Natural killer cell (primary cell): ENCODE results near the gene PLN. TPM values are rescaled to one million over a fixed set of nuclear protein-coding genes. Genes with fewer than 3 reads are reported as not detected.

Source experiments
- ATAC-seq, 3 donors: fragments of 150-1000 bp in 2 of 3; fragments of 200-7000 bp in 1 of 3; cut with Tn5 transposase; 1 replicate in 1 of 3; 2 replicates in 2 of 3; pipeline ENCODE4 v1.10.0; 2021; ENCODE audit warnings: mild to moderate bottlenecking in 2 of 3, moderate library complexity in 2 of 3
- DNase-seq, 2 donors: peaks; one replicate each; pipeline versions ENCODE4 v3.0.0 to v3.0.0-alpha.2; 2013 to 2021; ENCODE audit warnings: mixed read lengths in 1 of 2
- H3K27ac ChIP-seq: one replicate; pipeline ENCODE4 v1.5.1; 2013; ENCODE audit warnings: mild to moderate bottlenecking, low read length
- H3K27me3 ChIP-seq: one replicate; pipeline ENCODE4 v1.6.1; 2013; ENCODE audit warnings: low read length; ENCODE audit not compliant: control insufficient read depth, insufficient read depth
- H3K36me3 ChIP-seq: one replicate; pipeline ENCODE4 v1.6.1; 2013; ENCODE audit warnings: low read length; ENCODE audit not compliant: control insufficient read depth, insufficient read depth
- H3K4me1 ChIP-seq: one replicate; pipeline ENCODE4 v1.6.1; 2013; ENCODE audit warnings: low read length; ENCODE audit not compliant: control insufficient read depth, insufficient read depth
- H3K4me3 ChIP-seq: one replicate; pipeline ENCODE4 v1.5.1; 2013; ENCODE audit warnings: low read length
- H3K9me3 ChIP-seq: one replicate; pipeline ENCODE4 v1.6.1; 2013; ENCODE audit warnings: low read length; ENCODE audit not compliant: control insufficient read depth, insufficient read depth
- H3K27ac Mint-ChIP-seq, 2 donors: one replicate each; pipeline ENCODE4 v1.8.0; 2022; ENCODE audit warnings: mild to moderate bottlenecking in 2 of 2, mixed read lengths in 2 of 2, moderate library complexity in 1 of 2
- H3K27me3 Mint-ChIP-seq, 2 donors: one replicate each; pipeline ENCODE4 v1.8.0; 2022; ENCODE audit warnings: low read depth in 2 of 2, mixed read lengths in 2 of 2
- H3K36me3 Mint-ChIP-seq: one replicate; pipeline ENCODE4 v1.8.0; 2022; ENCODE audit warnings: mixed read lengths
- H3K4me1 Mint-ChIP-seq, 2 donors: one replicate each; pipeline ENCODE4 v1.8.0; 2022; ENCODE audit warnings: mixed read lengths in 2 of 2
- H3K4me3 Mint-ChIP-seq: one replicate; pipeline ENCODE4 v1.8.0; 2022; ENCODE audit warnings: mild to moderate bottlenecking, moderate library complexity, mixed read lengths
- H3K9me3 Mint-ChIP-seq, 2 donors: one replicate each; pipeline ENCODE4 v1.8.0; 2022; ENCODE audit warnings: mixed read lengths in 2 of 2
- WGBS: methylation state at CpG from one replicate; pipeline ENCODE4 v1.1.7; 2013; ENCODE audit warnings: missing lambda C conversion rate; ENCODE audit not compliant: insufficient coverage; 5-methylcytosine and 5-hydroxymethylcytosine counted together
- intact Hi-C: fragments of 100-400 bp; cut with micrococcal nuclease; formaldehyde crosslinking; loops from one replicate; pipeline ENCODE4 v1.14.2; 2022
- total RNA-seq, 4 donors: library from RNA; stranded (reverse); fragments of 120-200 nt in 1 of 4; gene quantifications; one replicate each; pipeline versions ENCODE4 v1.2.3 to v1.2.4, GENCODE V29; 2013 to 2022
- TF ChIP-seq, protein P1 (sequence below): fragments of 200-600 bp; IDR thresholded peaks from one replicate; pipeline ENCODE4 v1.8.0; 2022; ENCODE audit warnings: antibody characterized with exemption

PLN gene
- total RNA-seq, 3 donors from 2014 or later (not counting 1 experiment from before 2014, with no cell fraction given), result not detected

DNA sequence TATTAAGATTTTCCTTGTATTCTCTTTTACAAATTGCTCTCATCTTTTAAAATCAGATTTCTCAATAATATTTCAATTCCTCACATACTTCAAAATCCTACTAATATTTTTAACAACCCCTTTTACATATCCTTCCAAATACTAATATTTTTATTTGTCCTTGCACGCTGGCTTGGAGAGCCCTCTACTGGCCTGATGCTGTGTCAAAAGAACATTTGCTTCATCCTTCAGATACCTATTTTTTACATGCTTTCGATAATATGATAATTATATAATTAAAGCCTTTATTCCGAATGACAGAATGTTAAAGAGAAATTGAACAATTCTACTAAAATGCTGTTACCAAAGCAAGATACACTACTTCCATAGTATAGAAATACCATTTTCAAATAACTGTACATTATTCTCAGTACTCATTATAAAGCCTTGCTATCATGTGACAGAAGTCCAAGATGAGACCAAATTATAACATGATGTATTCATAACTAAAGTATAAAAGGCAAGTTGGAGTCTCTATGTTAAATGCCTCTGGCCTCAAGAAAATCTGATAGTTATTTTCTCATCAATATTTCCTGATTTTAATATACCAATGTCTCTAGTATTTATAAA lies 39.0 kb upstream of the PLN start:
- 69% methylated on average over 1 of the region's 3 CpGs for WGBS
- ATAC-seq (no peak), DNase-seq (peak in 1 of 2 donors; percentile 8)
- Histone ChIP-seq H3K27me3 (no peaks in the 10 kb centered on the region), H3K4me3 (no peak overlapping the region), H3K36me3 (peaks cover 2% of the 10 kb centered on the region), H3K4me1 (no peaks in the 10 kb centered on the region), H3K27ac (no peak overlapping the region), H3K9me3 (no peaks in the 10 kb centered on the region)
- intact Hi-C loops, result no loop called here
- Mint-ChIP-seq H3K4me1 (peaks cover 28 to 44% of the 10 kb centered on the region in 2 donors), H3K9me3 (no peaks in the 10 kb centered on the region), H3K27me3 (no peaks in the 10 kb centered on the region), H3K36me3 (no peaks in the 10 kb centered on the region), H3K27ac (no peak overlapping the region), H3K4me3 (no peak overlapping the region)
- TF ChIP-seq, protein P1, sequence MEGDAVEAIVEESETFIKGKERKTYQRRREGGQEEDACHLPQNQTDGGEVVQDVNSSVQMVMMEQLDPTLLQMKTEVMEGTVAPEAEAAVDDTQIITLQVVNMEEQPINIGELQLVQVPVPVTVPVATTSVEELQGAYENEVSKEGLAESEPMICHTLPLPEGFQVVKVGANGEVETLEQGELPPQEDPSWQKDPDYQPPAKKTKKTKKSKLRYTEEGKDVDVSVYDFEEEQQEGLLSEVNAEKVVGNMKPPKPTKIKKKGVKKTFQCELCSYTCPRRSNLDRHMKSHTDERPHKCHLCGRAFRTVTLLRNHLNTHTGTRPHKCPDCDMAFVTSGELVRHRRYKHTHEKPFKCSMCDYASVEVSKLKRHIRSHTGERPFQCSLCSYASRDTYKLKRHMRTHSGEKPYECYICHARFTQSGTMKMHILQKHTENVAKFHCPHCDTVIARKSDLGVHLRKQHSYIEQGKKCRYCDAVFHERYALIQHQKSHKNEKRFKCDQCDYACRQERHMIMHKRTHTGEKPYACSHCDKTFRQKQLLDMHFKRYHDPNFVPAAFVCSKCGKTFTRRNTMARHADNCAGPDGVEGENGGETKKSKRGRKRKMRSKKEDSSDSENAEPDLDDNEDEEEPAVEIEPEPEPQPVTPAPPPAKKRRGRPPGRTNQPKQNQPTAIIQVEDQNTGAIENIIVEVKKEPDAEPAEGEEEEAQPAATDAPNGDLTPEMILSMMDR, result no peak

DNA sequence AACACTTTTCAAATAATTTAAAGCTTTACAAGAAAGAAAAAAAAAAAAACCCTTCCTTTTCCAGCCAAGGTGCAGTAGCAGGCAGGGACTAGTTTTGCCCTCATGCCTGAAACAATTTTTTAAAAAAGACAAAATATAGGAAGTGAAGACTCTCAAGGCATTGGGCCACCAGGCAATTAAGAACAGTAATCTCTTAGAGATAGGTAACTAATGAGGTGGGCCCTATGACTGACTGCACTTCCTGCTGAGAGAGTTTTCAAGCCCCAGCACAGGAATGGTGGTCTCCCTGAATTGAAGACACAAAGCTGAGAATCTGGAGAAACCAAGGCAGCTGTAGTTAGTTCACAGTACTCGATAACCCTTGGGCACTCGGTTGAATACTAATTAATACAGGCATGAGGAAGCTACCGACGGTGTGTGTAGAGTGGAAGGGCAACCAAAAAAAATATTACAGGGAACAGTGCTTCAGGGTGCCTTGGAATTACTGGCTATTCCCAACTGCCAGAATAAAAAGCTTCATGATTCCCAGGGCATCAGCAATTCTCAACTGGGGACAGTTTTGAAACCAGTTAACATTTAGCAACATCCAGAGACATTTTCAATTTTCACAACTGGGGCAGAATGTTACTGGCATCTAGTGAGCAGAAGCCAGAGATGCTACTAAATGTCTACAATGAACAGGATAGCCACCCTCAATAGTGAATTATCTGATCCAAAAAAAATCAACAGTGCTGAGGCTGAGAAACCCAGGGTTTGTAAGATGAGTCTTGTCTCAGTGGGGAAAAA lies 36.0 kb upstream of the PLN start:
- no peak overlapping the region for H3K4me3 ChIP-seq
- Mint-ChIP-seq H3K27ac (peak overlapping the region; percentile 68 to 70), H3K4me1 (peaks cover 23 to 37% of the 10 kb centered on the region in 2 donors), H3K36me3 (no peaks in the 10 kb centered on the region), H3K27me3 (no peaks in the 10 kb centered on the region), H3K9me3 (no peaks in the 10 kb centered on the region), H3K4me3 (no peak overlapping the region)
- 100% methylated on average over 4 of the region's 4 CpGs for WGBS
- no peaks in the 10 kb centered on the region for H3K27me3 ChIP-seq
- intact Hi-C loops, result no loop called here
- ATAC-seq (no peak), DNase-seq (no peak)
- peaks cover 2% of the 10 kb centered on the region for H3K36me3 ChIP-seq
- no peak overlapping the region for H3K27ac ChIP-seq
- no peaks in the 10 kb centered on the region for H3K9me3 ChIP-seq
- no peaks in the 10 kb centered on the region for H3K4me1 ChIP-seq
- TF ChIP-seq, protein P1, result no peak

DNA sequence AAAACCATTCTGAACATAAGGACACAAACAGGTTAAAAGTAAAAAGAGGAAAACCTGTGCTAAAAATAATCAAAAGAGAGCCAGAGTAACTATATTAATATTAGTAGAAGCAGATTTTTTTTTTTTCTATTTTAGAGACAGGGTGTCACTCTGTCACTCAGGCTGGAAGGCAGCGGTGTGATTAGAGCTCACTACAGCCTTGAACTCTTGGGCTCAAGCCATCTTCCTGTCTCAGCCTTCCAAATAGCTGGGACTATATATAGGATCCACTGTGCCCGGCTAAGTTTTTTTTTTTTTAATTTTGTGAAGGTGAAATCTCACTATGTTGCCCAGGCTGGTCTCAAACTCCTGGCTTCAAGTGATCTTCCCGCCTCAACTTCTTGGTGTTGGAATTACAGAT lies 33.4 kb upstream of the PLN start:
- peak overlapping the region in 1 of 2 donors; percentile 58 for H3K27ac Mint-ChIP-seq
- no peak for ATAC-seq

More for the DNA sequence above, 33.4 kb upstream of the PLN start:
- WGBS, result 100% methylated on average over 3 of the region's 3 CpGs
- Mint-ChIP-seq H3K27me3 (no peaks in the 10 kb centered on the region), H3K9me3 (no peaks in the 10 kb centered on the region), H3K4me3 (no peak overlapping the region), H3K36me3 (peaks cover 13% of the 10 kb centered on the region), H3K4me1 (peaks cover 22 to 31% of the 10 kb centered on the region in 2 donors)
- intact Hi-C loops, result no loop called here
- no peak for DNase-seq
- Histone ChIP-seq H3K27ac (no peak overlapping the region), H3K27me3 (no peaks in the 10 kb centered on the region), H3K36me3 (peaks cover 2% of the 10 kb centered on the region), H3K9me3 (no peaks in the 10 kb centered on the region), H3K4me3 (no peak overlapping the region), H3K4me1 (no peaks in the 10 kb centered on the region)
- TF ChIP-seq, protein P1, result no peak
